ENCODE results near the gene FN3KRP. TPM values are rescaled to one million over a fixed set of nuclear protein-coding genes. Genes with fewer than 3 reads are reported as not detected.

The FN3KRP gene
- total and polyA plus RNA-seq, 11 donors, result 6.8 to 23.1 (median 15.8) TPM

GRCh38 chr17:82674656-82675475 lies 41.6 kb upstream of the FN3KRP start:
- TF ChIP-seq POLR2A (IDR thresholded peaks at IDR 0.05), result no peak
- DNase-seq (peak in 1 of 5 donors; percentile 43), ATAC-seq (peak in 3 of 4 donors; percentile 40 to 83 (median 51))
- intact Hi-C loops (cut with DNase I), result loop anchor here in 2 of 10 donors (5.0 to 10.0 kb wide), 2 partner anchors 90 to 92 kb away; no protein-coding TSS in a partner anchor
- Histone ChIP-seq H3K9me3 (no peaks in the 10 kb centered on the region), H3K36me3 (no peaks in the 10 kb centered on the region), H3K4me1 (peaks cover 0 to 19% (median 5%) of the 10 kb centered on the region in 12 donors), H3K27ac (peak overlapping the region in 3 of 12 donors; percentile 4 to 33 (median 30)), H3K4me3 (no peak overlapping the region), H3K27me3 (no peaks in the 10 kb centered on the region)
- 72 to 78% (median 76%) methylated on average over 20 of the region's 20 CpGs for WGBS, 4 donors

- TF ChIP-seq CTCF (IDR thresholded peaks at IDR 0.05), result no peak
- TF ChIP-seq POLR2A (IDR thresholded peaks at IDR 0.05), result no peak
- H3K27me3 ChIP-seq, result no peaks in the 10 kb centered on the region
- no peaks in the 10 kb centered on the region for H3K9me3 ChIP-seq
- DNase-seq, result peak in 1 of 5 donors; percentile 17
- ATAC-seq, result no peak
- no peak overlapping the region for H3K4me3 ChIP-seq
- H3K27ac ChIP-seq, result peak overlapping the region in 2 of 12 donors; percentile 4 to 22
- intact Hi-C loops (cut with DNase I), result loop anchor here in 2 of 10 donors (5.0 to 10.0 kb wide), 2 partner anchors 89 to 92 kb away; no protein-coding TSS in a partner anchor
- 83 to 85% (median 84%) methylated on average over 17 to 18 of the region's 18 CpGs for WGBS, 4 donors
- no peaks in the 10 kb centered on the region for H3K36me3 ChIP-seq
- peaks cover 0 to 11% (median under 1%) of the 10 kb centered on the region in 12 donors for H3K4me1 ChIP-seq
These were observed 40.8 kb upstream of the FN3KRP start for GRCh38 chr17:82675476-82676245.

GRCh38 chr17:82677353-82677925 lies 39.1 kb upstream of the FN3KRP start:
- DNase-seq (peak in 1 of 5 donors; percentile 18), ATAC-seq (no peak)
- Histone ChIP-seq H3K27me3 (no peaks in the 10 kb centered on the region), H3K4me3 (no peak overlapping the region), H3K27ac (no peak overlapping the region), H3K4me1 (peaks cover 0 to 10% (median 0%) of the 10 kb centered on the region in 12 donors), H3K36me3 (no peaks in the 10 kb centered on the region), H3K9me3 (peaks cover 0 to 16% (median 7%) of the 10 kb centered on the region in 12 donors)
- 89 to 91% (median 90%) methylated on average over 23 of the region's 23 CpGs for WGBS, 4 donors
- intact Hi-C loops (cut with DNase I), result loop anchor here in 2 of 10 donors (5.0 to 10.0 kb wide), 2 partner anchors 87 to 90 kb away; no protein-coding TSS in a partner anchor
- TF ChIP-seq CTCF (IDR thresholded peaks at IDR 0.05) (no peak), POLR2A (IDR thresholded peaks at IDR 0.05) (no peak)

- no peak overlapping the region for H3K4me3 ChIP-seq
- H3K4me1 ChIP-seq, result peaks cover 0 to 10% (median 0%) of the 10 kb centered on the region in 12 donors
- 82 to 96% (median 93%) methylated on average over 14 of the region's 14 CpGs for WGBS, 4 donors
- DNase-seq (peak in 1 of 5 donors; percentile 15), ATAC-seq (no peak)
- no peaks in the 10 kb centered on the region for H3K36me3 ChIP-seq
- TF ChIP-seq CTCF (IDR thresholded peaks at IDR 0.05) (no peak), POLR2A (IDR thresholded peaks at IDR 0.05) (no peak)
- peaks cover 0 to 16% (median 7%) of the 10 kb centered on the region in 12 donors for H3K9me3 ChIP-seq
- no peak overlapping the region for H3K27ac ChIP-seq
- H3K27me3 ChIP-seq, result no peaks in the 10 kb centered on the region
- intact Hi-C loops (cut with DNase I), result loop anchor here in 2 of 10 donors (5.0 to 10.0 kb wide), 2 partner anchors 86 to 89 kb away; no protein-coding TSS in a partner anchor
These were observed 38.1 kb upstream of the FN3KRP start for GRCh38 chr17:82678265-82678891.

All from heart left ventricle (tissue), 16 donors.